Ishikawa (cell line): Measurements from ENCODE around the gene RNF224.

ENCODE experiments used
- CEBPB ChIP-seq: IDR thresholded peaks from 2 replicates; pipeline ENCODE4 v1.6.1; 2012
- CREB1 ChIP-seq: IDR thresholded peaks from 2 replicates; pipeline ENCODE4 v1.6.1; 2012; ENCODE audit warnings: low read depth
- EGR1 ChIP-seq: IDR thresholded peaks from 2 replicates; pipeline ENCODE4 v1.6.1; 2012
- EP300 ChIP-seq: IDR thresholded peaks from 2 replicates; pipeline ENCODE4 v1.6.1; 2012; ENCODE audit warnings: borderline replicate concordance
- FOXM1 ChIP-seq: IDR thresholded peaks from 2 replicates; pipeline ENCODE4 v1.6.1; 2012; ENCODE audit warnings: low read depth, borderline replicate concordance
- NFIC ChIP-seq: IDR thresholded peaks from 2 replicates; pipeline ENCODE4 v1.6.1; 2012
- RAD21 ChIP-seq: IDR thresholded peaks from 2 replicates; pipeline ENCODE4 v1.6.1; 2012; ENCODE audit warnings: low read depth
- TAF1 ChIP-seq: IDR thresholded peaks from 2 replicates; pipeline ENCODE4 v1.6.1; 2012; ENCODE audit warnings: low read depth, mild to moderate bottlenecking
- TCF12 ChIP-seq: IDR thresholded peaks from 2 replicates; pipeline ENCODE4 v1.6.1; 2012; ENCODE audit warnings: low read depth
- TEAD4 ChIP-seq: IDR thresholded peaks from 2 replicates; pipeline ENCODE4 v1.6.1; 2012
- YY1 ChIP-seq: IDR thresholded peaks from 2 replicates; pipeline ENCODE4 v1.6.1; 2012; ENCODE audit warnings: low read depth
- ZBTB7A ChIP-seq: IDR thresholded peaks from 2 replicates; pipeline ENCODE4 v1.6.1; 2012; ENCODE audit warnings: low read depth
- TF ChIP-seq, protein P1 (sequence below): IDR thresholded peaks from 2 replicates; pipeline ENCODE4 v1.6.1; 2012; ENCODE audit warnings: low read depth, mild to moderate bottlenecking
- TF ChIP-seq, protein P2 (sequence below): IDR thresholded peaks from 2 replicates; pipeline ENCODE4 v1.6.1; 2012
- TF ChIP-seq, protein P3 (sequence below): IDR thresholded peaks from 2 replicates; pipeline ENCODE4 v1.6.1; 2012

Gene RNF224

DNA sequence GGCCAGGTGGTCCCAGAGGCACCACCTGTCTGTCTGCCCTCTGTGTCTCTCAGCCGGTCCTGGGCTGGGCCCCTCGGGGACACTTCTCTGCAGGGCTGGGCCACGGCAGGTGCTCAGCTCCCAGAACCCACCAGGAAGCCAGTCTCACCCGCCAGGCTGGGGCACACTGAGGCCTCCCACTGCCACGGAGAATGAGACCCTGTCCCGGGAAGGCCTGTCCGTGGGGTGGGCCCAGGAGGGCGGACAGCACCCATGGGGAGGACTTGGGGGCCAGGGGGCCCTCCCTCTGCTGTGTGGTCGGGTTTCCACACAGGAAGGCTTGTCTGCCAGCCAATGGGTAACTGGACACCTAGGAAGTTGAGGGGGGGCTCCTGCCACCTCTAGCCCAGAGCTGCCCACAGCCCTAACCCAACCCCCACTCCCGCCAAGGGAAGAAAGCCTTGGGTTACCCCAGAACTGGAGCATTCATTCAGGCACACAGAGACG, 9.7 kb downstream of the RNF224 start:
- 0 out of 2 replicates have a peak, but pooled peaks have one; percentile 3 for TF ChIP-seq NFIC
- TF ChIP-seq FOXM1 = 0 out of 2 replicates have a peak, but pooled peaks have one; percentile 7
- TF ChIP-seq CREB1 = no peak
- TF ChIP-seq EGR1 = no peak

DNA sequence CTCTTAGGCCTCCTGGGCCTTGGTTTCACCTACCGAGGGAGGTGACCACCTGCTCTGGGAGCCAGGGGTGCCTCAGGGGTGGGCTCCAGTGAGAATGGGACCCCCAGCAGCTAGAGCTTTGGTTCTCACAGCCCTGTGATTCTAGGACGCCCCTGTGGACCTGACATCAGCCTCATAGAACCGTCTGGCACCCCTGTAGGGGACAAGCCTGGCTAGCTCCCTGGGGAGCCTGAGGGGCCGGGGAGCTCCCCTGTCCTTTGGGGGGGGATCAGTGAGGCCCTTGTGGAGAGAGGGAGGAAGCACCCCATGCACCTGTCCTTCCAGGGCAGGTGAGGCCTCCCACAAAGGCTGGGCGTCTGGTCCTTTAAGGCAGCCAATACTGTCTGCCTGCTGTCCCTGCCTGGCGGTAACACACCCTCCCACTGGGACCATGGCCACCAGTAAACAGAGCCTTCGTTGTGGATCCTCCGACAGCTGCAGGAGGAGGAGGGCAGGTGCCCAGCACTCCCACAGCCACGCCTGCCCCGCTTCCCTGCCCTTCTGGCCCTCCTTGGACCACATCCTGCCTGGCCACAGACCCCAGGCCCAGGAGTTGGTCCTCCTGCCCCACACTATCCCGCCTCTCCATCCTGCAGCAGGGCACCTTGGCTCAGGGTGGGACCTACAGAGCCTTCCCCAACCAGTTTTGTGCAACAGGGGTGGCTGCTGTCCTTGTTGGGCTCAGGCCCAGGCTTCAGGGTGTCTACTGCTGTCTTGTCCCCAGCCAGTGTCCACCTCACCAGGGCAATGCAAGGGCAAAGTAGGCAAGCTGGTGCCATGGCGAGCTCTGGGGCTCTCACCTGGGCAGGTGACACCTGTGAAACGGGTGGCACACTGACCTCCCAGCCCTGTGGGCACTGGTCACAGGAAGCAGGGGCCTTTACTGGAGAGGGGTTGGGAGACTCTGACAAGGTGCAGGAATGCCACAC, 10.7 kb downstream of the RNF224 start:
- TF ChIP-seq, protein P1, sequence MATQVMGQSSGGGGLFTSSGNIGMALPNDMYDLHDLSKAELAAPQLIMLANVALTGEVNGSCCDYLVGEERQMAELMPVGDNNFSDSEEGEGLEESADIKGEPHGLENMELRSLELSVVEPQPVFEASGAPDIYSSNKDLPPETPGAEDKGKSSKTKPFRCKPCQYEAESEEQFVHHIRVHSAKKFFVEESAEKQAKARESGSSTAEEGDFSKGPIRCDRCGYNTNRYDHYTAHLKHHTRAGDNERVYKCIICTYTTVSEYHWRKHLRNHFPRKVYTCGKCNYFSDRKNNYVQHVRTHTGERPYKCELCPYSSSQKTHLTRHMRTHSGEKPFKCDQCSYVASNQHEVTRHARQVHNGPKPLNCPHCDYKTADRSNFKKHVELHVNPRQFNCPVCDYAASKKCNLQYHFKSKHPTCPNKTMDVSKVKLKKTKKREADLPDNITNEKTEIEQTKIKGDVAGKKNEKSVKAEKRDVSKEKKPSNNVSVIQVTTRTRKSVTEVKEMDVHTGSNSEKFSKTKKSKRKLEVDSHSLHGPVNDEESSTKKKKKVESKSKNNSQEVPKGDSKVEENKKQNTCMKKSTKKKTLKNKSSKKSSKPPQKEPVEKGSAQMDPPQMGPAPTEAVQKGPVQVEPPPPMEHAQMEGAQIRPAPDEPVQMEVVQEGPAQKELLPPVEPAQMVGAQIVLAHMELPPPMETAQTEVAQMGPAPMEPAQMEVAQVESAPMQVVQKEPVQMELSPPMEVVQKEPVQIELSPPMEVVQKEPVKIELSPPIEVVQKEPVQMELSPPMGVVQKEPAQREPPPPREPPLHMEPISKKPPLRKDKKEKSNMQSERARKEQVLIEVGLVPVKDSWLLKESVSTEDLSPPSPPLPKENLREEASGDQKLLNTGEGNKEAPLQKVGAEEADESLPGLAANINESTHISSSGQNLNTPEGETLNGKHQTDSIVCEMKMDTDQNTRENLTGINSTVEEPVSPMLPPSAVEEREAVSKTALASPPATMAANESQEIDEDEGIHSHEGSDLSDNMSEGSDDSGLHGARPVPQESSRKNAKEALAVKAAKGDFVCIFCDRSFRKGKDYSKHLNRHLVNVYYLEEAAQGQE = no peak
- TF ChIP-seq ZBTB7A = peak; percentile 49; the same call in 1 of the 2 replicates

DNA sequence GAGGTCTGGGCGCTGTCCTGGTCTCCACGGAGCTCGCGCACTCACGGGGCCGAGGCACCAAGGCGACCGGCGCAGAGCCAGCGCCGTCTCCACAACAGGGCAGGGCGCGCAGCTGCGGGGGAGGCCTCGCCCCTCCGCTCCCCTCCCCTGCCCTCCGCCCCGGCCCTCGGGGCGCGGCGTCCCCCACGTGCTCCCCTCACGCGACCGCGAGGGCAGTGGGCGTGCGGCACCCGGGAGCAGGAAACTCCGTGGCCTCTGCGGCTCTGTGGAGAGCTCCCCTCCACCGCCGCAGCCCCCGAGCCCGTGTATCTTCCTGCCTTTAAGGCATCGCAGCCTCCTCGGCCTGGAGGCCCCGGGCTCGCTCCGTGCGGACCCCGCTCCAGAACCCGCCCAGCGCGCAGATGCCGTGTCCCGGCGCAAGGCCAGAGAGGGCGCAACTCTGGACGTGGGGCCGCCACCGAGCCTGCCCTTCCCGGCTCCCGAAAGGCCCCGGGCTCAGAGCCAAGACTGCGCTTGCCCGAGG, 13.1 kb downstream of the RNF224 start:
- peak; percentile 51 for TF ChIP-seq EGR1
- TF ChIP-seq RAD21 = no peak
- peak; percentile 89 for TF ChIP-seq ZBTB7A
- TF ChIP-seq FOXM1 = no peak
- TF ChIP-seq EP300 = 0 out of 2 replicates have a peak, but pooled peaks have one; percentile 28
- TF ChIP-seq CREB1 = no peak
- peak; percentile 71; the same call in 1 of the 2 replicates for TF ChIP-seq NFIC
- TF ChIP-seq YY1 = no peak
- TF ChIP-seq, protein P2, sequence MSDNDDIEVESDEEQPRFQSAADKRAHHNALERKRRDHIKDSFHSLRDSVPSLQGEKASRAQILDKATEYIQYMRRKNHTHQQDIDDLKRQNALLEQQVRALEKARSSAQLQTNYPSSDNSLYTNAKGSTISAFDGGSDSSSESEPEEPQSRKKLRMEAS = peak; percentile 96
- TF ChIP-seq, protein P1 = no peak
- TF ChIP-seq, protein P3, sequence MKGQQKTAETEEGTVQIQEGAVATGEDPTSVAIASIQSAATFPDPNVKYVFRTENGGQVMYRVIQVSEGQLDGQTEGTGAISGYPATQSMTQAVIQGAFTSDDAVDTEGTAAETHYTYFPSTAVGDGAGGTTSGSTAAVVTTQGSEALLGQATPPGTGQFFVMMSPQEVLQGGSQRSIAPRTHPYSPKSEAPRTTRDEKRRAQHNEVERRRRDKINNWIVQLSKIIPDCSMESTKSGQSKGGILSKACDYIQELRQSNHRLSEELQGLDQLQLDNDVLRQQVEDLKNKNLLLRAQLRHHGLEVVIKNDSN = peak; percentile 77
- TF ChIP-seq TAF1 = peak; percentile 25; the same call in 1 of the 2 replicates
- TF ChIP-seq TCF12 = peak; percentile 52; the same call in 1 of the 2 replicates
- no peak for TF ChIP-seq TEAD4
- TF ChIP-seq CEBPB = no peak

DNA sequence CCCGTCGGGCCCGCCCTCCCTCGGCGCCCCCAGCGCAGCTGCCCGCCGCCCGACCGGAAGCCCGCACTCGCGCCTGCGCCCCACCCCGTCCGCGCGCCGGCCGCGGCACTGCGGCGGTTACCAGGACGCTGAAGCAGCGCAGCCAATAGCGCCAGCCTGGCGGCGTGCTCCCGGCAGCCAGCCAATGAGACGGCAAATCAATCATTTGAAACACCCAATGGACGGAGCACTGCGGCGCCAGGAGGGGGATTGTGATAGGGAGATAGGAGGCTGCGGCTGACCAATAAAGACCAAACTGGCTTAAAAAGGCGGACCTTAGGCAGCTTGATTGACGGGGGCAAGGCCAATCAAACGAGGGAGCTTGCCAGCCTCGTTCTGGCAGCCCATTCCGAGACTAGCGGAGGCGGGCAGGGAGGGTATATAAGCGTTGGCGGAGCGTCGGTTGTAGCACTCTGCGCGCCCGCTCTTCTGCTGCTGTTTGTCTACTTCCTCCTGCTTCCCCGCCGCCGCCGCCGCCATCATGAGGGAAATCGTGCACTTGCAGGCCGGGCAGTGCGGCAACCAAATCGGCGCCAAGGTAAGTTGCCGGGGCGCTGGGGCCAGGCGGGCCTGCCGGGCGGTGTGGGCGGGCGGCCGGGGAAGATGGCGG, 13.7 kb downstream of the RNF224 start, which contains the start of gene TUBB4B:
TUBB4B (plus strand) TSS at position 447 of the 649 bp plus-strand sequence; CDS start at position 521, 74 bp downstream.
- peak; percentile 73 for TF ChIP-seq TEAD4
- peak; percentile 80 for TF ChIP-seq EGR1
- 0 out of 2 replicates have a peak, but pooled peaks have one; percentile 23 for TF ChIP-seq NFIC
- TF ChIP-seq, protein P1 = no peak
- TF ChIP-seq, protein P3 = peak; percentile 45
- peak; percentile 60; the same call in 1 of the 2 replicates for TF ChIP-seq EP300
- peak; percentile 93 for TF ChIP-seq FOXM1
- TF ChIP-seq TAF1 = peak; percentile 98
- TF ChIP-seq RAD21 = no peak
- TF ChIP-seq ZBTB7A = no peak
- TF ChIP-seq TCF12 = peak; percentile 43; the same call in 1 of the 2 replicates
- TF ChIP-seq, protein P2 = peak; percentile 40; the same call in 1 of the 2 replicates
- no peak; the same call in 1 of the 2 replicates for TF ChIP-seq CREB1
- TF ChIP-seq YY1 = peak; percentile 95
- no peak for TF ChIP-seq CEBPB
